HG03457 (cell line): ENCODE results near the gene TBP.
"Not testable (repeated sequence)": the region's sequence is repeated elsewhere in the genome, so short reads cannot be mapped to it uniquely, and the experiment has no call there.

Experiments used
- ATAC-seq: cut with Tn5 transposase; IDR thresholded peaks from one replicate; pipeline ENCODE4 v1.9.1; 2021; ENCODE audit warnings: moderate number of reproducible peaks; ENCODE audit not compliant: unreplicated experiment

Gene TBP

DNA sequence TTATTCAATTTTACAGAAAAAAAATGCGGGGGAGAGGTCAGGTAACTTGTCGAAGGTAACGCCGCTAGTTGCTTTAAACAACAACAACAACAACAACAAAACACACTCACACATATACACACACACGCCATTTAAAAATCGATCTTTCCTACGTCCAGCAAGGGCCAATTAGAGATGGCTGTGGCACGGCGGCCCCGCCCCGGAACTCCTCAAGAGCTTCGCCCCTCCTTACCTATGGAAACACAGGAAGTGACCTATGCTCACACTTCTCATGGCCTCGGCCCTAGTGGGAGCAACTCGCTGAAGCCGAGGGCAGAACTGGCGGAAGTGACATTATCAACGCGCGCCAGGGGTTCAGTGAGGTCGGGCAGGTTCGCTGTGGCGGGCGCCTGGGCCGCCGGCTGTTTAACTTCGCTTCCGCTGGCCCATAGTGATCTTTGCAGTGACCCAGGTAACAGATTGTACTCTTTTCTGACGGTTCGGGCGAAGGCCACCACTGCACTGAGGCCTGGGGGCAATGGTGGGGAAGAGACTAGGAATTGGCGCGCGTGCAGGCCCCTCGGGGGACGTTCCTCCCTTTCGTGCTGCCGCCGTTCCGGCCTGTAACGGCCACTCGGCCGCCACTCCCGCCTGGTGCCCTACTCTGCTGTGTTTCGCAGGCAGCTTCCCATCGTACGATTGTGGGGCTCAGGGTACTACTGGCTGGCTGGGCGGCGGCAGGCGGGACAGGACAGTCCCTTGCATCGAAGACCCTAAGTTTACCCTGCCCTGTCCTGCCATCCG is at the start of gene TBP:
TBP (plus strand) TSS at position 357 of the 783 bp plus-strand sequence. CDS start 2,661 bp downstream, outside the sequence.
- peak; percentile 96 for ATAC-seq

DNA sequence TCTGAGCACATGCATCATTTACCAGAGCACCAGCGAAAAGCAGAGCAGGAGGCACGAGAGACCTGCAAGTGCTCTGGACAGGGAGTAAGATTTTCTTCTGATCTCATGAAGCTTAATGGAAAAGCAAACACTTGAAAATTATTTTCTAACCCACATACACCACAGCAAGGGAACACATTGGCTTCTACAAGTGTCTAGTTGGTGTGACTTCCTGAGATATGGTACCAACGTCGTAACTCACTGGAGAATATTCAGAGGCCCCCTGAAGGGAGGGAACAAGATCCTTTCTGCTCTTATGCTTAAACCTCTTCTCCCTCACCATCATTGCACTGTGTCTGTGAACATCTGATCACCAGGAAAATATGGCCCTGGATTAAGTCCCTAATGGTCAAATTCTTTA is 49.7 kb upstream of the TBP start:
- ATAC-seq: no peak

DNA sequence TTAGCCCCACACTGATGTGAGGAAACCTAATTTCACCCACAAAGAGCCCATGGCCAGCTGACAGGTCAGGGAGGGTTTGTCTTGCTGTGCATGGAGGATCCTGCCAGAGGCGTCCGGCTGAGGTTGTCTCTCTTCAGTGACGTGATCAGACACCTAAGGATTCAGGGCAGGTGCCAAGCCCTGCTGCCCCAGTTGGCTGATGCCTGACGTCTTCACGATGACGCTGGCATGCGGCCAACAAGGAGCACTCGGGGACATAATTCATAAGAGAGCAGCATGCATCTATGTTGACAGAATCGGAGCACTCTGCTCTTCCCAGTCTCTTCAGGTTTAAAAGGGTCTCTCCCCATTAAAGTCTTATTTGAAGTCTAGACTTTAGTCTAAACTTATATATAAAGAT is 48.9 kb upstream of the TBP start:
- ATAC-seq: no peak

DNA sequence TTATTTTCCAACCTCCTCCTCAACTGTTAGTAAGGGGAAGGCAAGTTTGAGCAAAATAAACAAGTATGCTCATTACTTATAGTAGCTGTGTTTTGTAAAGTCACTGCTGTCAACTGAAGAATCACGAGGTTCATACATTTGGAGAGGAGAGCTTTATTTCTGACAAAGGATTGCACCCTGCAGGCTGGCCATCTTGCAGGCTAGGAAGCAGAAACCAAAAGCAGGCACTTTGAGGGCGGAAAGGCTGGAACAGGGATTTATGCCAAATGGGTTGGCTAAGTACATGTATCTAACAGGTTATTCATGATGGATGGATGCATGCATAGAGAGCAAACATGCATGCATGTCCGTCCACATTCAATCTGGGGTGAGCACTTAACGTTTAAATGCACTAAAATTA is 47.7 kb upstream of the TBP start:
- no peak for ATAC-seq

DNA sequence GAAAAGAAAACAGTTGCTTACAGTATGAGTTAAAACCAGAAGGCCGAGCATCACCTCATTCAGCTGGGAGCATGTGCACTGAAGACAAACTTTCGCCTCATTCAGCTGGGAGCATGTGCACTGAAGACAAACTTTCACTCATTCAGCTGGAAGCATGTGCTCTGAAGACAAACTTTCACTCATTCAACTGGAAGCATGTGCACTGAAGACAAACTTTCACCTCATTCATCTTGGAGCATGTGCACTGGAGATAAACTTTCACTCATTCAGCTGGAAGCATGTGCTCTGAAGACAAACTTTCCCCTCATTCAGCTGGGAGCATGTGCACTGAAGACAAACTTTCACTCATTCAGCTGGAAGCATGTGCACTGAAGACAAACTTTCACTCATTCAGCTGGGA is 46.4 kb upstream of the TBP start:
- ATAC-seq: not testable (repeated sequence)

DNA sequence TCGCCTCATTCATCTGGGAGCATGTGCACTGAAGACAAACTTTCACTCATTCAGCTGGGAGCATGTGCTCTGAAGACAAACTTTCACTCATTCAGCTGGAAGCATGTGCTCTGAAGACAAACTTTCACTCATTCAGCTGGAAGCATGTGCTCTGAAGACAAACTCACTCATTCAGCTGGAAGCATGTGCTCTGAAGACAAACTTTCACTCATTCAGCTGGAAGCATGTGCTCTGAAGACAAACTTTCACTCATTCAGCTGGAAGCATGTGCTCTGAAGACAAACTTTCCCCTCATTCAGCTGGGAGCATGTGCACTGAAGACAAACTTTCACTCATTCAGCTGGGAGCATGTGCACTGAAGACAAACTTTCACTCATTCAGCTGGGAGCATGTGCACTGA is 45.9 kb upstream of the TBP start:
- not testable (repeated sequence) for ATAC-seq

DNA sequence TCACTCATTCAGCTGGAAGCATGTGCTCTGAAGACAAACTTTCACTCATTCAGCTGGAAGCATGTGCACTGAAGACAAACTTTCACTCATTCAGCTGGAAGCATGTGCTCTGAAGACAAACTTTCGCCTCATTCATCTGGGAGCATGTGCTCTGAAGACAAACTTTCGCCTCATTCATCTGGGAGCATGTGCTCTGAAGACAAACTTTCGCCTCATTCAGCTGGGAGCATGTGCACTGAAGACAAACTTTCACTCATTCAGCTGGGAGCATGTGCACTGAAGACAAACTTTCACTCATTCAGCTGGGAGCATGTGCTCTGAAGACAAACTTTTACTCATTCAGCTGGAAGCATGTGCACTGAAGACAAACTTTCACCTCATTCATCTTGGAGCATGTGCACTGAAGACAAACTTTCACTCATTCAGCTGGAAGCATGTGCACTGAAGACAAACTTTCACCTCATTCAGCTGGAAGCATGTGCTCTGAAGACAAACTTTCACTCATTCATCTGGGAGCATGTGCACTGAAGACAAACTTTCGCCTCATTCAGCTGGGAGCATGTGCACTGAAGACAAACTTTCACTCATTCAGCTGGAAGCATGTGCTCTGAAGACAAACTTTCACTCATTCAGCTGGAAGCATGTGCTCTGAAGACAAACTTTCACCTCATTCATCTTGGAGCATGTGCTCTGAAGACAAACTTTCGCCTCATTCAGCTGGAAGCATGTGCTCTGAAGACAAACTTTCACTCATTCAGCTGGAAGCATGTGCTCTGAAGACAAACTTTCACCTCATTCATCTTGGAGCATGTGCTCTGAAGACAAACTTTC is 45.1 kb upstream of the TBP start:
- not testable (repeated sequence) for ATAC-seq

DNA sequence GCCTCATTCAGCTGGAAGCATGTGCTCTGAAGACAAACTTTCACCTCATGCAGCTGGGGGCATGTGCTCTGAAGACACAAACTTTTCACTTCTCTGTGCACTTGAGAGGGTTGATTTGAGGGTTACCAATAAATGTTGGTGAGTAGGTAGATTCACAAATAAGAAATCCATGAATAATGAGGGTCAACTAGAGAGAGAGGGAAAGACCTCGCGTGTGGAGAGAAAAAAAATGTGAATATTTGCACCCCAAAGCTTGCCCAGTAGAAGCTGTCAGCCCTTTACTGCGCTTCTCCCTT is 44.5 kb upstream of the TBP start:
- no peak for ATAC-seq

DNA sequence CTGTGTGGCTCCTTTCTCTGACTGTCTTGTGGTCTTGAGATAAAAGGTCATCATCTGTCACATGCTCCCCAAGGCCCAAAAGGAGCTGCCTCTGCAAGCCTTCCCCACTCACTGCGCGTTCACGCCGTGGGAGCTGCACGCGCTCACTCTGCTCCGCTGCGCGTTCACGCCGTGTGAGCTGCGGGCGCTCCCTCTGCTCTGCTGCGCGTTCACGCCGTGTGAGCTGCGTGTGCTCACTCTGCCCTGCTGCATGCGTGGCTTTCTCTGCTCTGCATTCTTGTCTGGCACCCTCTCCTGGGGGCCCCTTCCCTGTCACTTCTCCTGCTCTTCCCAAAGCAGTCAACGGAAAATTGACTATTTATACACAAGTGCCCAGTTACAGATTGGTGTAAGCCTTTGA is 43.5 kb upstream of the TBP start:
- ATAC-seq: no peak

DNA sequence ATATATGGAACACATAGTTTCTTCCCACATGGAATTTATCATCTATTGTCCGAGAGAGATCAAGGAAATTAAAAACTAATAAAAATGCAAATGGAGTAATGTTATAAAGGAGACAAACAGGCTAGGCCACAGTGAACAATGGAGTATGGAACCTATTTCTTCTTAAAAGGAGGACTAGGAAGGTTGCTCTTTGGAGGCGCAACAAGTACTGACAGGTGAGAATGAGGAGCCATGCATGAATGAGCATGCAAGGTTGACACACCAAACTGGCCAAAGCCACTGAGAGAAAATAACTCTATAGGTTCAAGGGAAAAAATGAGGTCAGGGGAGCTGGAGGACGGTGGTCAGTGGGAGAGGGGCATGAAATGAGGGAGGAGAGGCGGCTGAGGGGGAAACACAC is 41.9 kb upstream of the TBP start:
- no peak for ATAC-seq

DNA sequence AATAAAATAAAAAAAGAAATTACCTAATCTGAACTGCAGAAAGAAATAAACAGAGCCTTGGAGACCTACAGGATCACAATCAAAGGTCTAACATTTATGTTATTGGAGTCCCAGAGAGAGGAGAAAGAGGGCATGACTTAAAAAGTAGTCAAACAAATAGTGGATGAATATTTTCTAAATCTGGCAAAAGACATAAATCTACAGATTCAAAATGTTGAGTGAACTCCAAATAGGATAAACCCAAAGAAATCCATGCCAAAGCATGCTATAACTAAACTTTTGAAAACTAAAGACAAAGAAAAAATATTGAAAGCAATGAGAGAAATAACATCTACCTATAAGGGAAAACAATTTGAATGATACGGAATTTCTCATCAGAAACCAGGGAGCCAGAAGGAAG is 39.3 kb upstream of the TBP start:
- ATAC-seq: no peak

DNA sequence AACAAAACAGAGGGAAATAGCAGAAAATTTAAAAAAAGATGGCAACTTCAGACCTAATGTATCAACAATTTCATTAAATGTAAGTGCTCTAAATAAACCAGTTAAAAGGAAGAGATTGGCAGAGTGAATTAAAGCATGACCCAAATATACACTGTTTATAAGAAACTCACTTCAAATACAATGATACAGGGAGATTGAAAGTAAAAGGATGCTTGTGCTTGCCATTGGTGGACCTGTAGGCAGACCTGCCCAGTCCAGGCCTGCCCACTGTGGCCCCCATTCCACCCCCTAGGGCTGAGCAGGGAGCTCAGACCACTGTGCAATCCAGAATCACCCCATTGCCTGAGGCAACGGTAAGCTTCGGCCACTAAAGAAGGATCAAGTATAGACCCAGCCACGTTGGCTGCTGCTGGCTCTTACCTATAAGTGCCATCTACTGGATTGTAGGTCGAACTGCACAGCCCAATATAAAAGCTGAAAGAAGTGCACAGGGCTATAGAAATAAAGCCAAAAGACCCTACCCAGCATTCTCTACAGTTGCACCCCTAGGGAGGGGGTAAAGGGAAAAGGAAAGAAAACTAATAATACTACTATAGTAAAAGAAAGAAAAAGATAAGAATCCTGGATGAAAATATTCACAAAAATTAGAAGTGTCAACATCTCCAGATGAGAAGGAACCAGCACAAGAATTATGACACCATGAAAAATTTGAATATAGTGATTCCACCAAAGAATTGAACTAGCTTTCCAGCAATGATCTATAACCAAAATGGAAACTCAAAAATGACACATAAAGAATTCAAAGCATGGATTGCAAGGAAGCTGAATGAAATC is 37.2 kb upstream of the TBP start:
- ATAC-seq: peak; percentile 98

DNA sequence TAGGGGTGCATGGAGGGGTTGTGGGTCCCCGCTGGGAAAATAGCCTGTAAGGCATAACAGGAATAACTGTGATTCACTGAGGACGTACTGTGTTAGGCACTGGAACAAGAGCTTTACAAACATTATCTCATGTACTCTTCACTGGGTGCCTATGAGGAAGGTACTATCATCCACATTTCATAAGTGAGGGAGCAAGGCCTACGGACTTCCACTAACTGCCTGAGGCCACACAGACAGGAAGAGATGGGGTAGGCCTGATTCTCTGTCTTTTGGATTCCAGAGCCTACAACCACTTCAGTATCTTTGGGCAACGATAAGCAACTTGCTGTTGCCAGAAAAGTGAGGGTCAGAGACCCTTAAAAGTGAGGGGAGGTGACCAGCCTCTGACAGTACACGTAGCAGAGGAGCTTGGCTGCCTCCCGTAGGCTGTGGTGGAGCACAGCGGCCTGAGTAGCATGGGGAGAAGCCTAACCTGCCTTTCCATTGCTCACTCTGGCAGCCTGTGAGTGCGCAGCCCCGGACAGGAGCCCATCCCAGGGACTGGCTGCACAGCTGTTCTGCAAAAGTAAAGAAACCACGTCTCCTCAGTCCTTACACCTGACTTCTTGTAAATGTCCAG is 31.5 kb upstream of the TBP start:
- no peak for ATAC-seq

DNA sequence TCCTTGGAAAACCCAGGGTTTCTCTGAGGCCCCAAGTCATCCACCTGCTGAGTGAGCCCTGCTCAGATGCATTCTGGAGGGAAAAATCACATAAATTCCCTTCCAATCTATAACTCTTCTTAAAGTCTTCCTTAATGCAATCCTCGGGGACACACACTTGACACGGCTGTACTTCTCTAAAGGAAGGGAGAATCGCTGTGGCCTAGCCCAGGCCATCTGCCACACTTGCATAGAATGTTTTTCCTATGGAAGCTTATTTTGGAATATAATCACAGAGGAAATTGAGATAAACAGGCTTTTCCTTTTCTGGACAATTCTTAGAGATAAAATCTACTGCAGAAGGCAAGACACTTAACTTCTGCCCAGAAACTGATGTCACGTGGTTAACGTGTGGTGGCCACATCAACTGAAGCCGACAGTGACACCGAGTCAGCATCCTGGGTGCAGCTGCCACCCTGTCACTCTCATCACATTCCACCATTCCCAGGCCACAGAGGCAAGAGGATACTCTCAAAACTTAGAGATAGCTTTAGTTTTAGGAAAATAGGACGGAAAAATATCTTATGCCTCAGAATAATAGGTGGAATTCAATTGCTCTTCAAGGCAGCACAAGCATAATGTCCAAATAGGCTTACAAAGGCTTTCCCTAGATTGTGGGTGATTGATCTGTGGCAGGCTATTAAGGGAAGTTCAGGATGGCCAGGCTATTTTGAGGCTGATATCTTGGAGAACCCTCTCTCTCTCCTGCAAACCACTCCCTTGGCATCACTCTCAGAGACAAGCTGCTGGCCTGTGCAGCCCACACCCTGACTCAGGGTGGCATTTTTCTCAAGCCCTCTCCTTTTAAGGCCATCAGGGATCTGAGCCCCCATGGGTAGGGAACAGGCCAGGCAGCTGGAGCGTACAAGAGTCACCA is 30.7 kb upstream of the TBP start:
- ATAC-seq: no peak

DNA sequence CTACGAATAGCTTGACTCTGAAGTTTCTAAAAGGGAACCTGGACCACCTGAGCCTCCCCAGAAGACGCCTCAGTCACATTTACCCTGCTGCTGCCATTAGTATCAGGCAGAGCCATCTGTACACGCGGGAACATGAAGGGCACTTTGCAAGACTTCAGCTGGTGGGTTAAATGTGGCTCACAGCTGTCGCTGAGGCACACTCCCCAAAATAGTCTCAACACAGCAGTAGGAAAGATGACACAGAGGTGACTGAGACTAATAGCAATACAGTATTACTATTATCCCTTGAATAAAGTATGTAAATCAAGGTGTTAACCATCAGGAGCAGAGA is 30.0 kb upstream of the TBP start:
- no peak for ATAC-seq

DNA sequence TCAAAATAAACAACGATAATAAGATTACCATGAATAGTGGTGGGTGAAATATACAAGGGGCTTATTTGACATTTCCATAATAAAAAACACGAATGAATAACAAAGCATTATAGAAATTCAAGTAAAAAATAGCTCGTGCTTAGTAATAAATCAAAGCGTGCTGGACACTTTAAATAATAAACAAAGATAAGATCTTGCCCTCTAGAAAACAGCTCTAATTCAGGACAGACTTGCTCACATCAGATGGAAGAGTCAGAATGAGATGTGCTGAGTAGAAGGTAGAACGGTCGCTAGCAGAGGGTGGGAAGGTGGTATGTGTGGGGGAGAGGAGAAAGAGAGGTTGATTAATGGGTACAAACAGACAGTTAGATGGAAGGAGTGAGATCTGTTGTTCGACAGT is 28.4 kb upstream of the TBP start:
- ATAC-seq: no peak

DNA sequence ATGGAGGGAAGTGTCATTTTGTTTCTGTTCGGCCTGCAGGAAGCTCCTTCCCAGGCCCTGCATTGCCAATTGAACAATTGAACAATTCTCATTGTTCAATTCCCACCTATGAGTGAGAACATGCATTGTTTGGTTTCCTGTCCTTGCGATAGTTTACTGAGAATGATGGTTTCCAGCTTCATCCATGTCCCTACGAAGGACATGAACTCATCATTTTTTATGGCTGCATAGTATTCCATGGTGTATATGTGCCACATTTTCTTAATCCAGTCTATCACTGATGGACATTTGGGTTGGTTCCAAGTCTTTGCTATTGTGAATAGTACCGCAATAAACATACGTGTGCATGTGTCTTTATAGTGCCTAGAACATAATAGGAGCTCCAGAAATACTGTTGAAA is 26.2 kb upstream of the TBP start:
- not testable (repeated sequence) for ATAC-seq

DNA sequence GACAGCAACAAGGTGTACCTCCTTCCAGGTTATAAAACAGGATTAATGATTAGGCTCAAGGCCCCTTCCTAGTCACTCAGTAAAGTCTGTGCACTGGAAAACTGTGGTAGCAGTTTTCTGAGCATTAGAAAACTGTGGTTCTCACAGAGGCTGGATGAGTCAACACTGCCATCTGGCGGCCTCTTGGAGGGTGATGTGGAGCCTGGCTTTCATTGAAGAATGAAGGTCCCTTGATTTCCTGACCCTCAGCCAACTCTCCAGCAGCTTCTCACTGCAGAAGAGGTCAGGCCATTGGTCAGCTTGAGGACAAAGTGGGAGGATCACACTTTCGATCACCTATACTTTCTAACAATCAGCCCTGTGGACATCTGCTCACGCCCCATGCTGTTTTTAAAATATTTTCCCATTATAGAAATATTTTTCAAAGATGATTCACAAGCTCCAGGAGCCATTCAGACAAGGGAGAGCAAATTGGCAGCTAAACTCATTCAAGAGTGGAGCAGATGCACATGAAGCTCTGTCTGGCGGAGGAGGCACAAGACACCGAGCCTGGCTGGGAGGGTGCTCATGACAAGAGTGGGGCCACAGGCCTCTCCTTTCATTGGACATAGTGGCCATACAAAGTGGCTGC is 24.2 kb upstream of the TBP start:
- peak; percentile 86 for ATAC-seq

DNA sequence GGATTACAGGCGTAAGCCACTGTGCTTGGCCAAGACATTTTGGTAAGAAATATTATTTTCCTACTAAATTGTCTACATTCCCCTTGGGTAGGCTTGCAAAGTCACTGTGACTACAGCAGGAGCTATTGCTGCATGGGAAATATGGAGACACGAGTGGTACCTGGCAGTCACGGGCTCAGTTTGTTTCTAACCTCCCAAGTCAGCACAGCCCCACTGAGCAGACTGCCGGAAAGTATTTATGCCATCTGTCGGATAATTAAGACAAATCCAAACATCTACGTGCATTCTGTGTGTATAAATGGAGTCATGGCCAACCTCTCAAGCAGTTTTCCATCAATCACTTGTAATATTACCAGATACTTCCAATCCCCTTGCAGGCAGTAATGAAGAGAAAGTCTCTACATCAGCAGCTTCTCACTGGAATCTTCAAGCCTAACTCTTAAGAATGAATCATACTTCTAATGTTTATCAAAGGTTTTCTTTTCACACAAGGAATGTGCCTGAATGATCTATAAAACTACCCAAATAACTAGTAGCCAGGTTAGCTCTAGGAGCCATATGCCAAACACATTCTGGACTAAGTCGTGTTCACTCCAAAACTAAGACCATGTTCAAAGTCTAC is 21.2 kb upstream of the TBP start:
- ATAC-seq: no peak
